K562 (cell line): ENCODE data around the gene PPP2R3B. TPM values are rescaled to one million over a fixed set of nuclear protein-coding genes. Genes with fewer than 3 reads are reported as not detected.

Experiments
- ATAC-seq: fragments of 200-7000 bp; cut with Tn5 transposase; 3 replicates; pipeline ENCODE4 v1.9.1; 2020; ENCODE audit warnings: moderate library complexity
- BruUV-seq: library from RNA; stranded (reverse); fragments of 400-500 nt; replicated peaks from 2 replicates; lab custom pipeline; 2021; lab: Mats Ljungman, UMichigan
- CTCF ChIA-PET: fragments of 300-600 bp; formaldehyde crosslinking; extraction: SDS; loops from one replicate; lab custom pipeline; 2021; ENCODE audit warnings: low intra/inter-chr PET ratio; lab: Yijun Ruan, JAX
- POLR2A ChIA-PET: fragments of 300-600, 350-650 bp; sonication (Branson Sonifier 250); formaldehyde crosslinking; extraction: SDS; loops from one replicate; lab custom pipeline; 2021; ENCODE audit warnings: antibody characterized with exemption, inconsistent platforms; lab: Yijun Ruan, JAX
- DNase-seq, 4 experiments: peaks; one replicate each; pipeline versions ENCODE4 v3.0.0 to v3.0.0-alpha.2; 2011 to 2018; ENCODE audit warnings: low spot score in 3 of 4, mixed read lengths in 3 of 4; ENCODE audit errors: extremely low read depth in 1 of 4
- FAIRE-seq: peaks from 2 replicates; lab custom pipeline; 2011; peaks lifted over from hg19 to GRCh38; lab: Jason Lieb, UNC
- H2AFZ ChIP-seq: 2 replicates; pipeline ENCODE4 v1.6.0; 2011; ENCODE audit warnings: low read depth, low read length, control low read depth, inconsistent platforms
- H3K27ac ChIP-seq: fragments of 200-600 bp; 3 replicates; pipeline ENCODE4 v1.8.0; 2011; ENCODE audit warnings: low read depth, mild to moderate bottlenecking, control low read depth, inconsistent platforms, low read length, moderate library complexity, mixed read lengths; ENCODE audit errors: extremely low read depth
- H3K27me3 ChIP-seq, 2 experiments: fragments of 300-600 bp in 1 of 2; 2 replicates in 1 of 2; 3 replicates in 1 of 2; pipeline versions ENCODE4 v1.6.0 to v1.8.0; 2011; ENCODE audit warnings: inconsistent platforms in 2 of 2, low read length in 2 of 2, mild to moderate bottlenecking in 1 of 2, mixed read lengths in 1 of 2, moderate library complexity in 1 of 2; ENCODE audit not compliant: control insufficient read depth in 2 of 2, insufficient read depth in 2 of 2
- H3K36me3 ChIP-seq: fragments of 300-600 bp; 3 replicates; pipeline ENCODE4 v1.8.0; 2011; ENCODE audit warnings: mild to moderate bottlenecking, low read length, inconsistent platforms; ENCODE audit not compliant: control insufficient read depth, insufficient read depth
- H3K4me1 ChIP-seq, 2 experiments: fragments of 200-600 bp in 1 of 2; replicated peaks in 1 of 2; 2 replicates in 1 of 2; 3 replicates in 1 of 2; pipeline versions ENCODE4 v1.5.1 to v1.8.0; 2011; ENCODE audit warnings: inconsistent platforms in 2 of 2, low read length in 2 of 2, mild to moderate bottlenecking in 1 of 2, mixed read lengths in 1 of 2, moderate library complexity in 1 of 2; ENCODE audit not compliant: control insufficient read depth in 2 of 2, insufficient read depth in 2 of 2
- H3K4me2 ChIP-seq: 2 replicates; pipeline ENCODE4 v1.6.1; 2011; ENCODE audit warnings: low read length, control low read depth, inconsistent platforms, mixed read lengths; ENCODE audit not compliant: insufficient read depth
- H3K4me3 ChIP-seq: fragments of 200-600 bp; sonication (generic), shearing (Covaris generic); 2 replicates; pipeline ENCODE4 v1.5.1; 2016; ENCODE audit warnings: control low read depth, inconsistent platforms
- H3K79me2 ChIP-seq: fragments of 200-600 bp; 3 replicates; pipeline ENCODE4 v1.8.0; 2011; ENCODE audit warnings: low read length, inconsistent platforms; ENCODE audit not compliant: control insufficient read depth, insufficient read depth
- H3K9ac ChIP-seq, 2 experiments: 2 replicates each; pipeline versions ENCODE4 v1.6.0 to v1.6.1; 2011; ENCODE audit warnings: low read depth in 2 of 2, low read length in 2 of 2, control low read depth in 1 of 2, inconsistent platforms in 1 of 2, mild to moderate bottlenecking in 1 of 2, mixed read lengths in 1 of 2; ENCODE audit not compliant: insufficient read depth in 1 of 2
- H3K9me1 ChIP-seq: one replicate; pipeline ENCODE4 v1.6.0; 2011; ENCODE audit warnings: inconsistent platforms, mild to moderate bottlenecking, low read length, moderate library complexity; ENCODE audit not compliant: control insufficient read depth, insufficient read depth
- H3K9me3 ChIP-seq: replicated peaks from 2 replicates; pipeline ENCODE4 v1.5.1; 2011; ENCODE audit warnings: low read depth, low read length, inconsistent platforms; ENCODE audit not compliant: control insufficient read depth, insufficient read depth
- H4K20me1 ChIP-seq: replicated peaks from 2 replicates; pipeline ENCODE4 v1.6.1; 2011; ENCODE audit warnings: low read length, inconsistent platforms, mixed read lengths; ENCODE audit not compliant: control insufficient read depth, insufficient read depth
- CBFA2T3 ChIP-seq: fragments of 450-650 bp; IDR thresholded peaks from 2 replicates; pipeline ENCODE4 v1.6.1; 2017
- CSDE1 ChIP-seq, 2 experiments: fragments of 450-650 bp; IDR thresholded peaks; 2 replicates each; pipeline ENCODE4 v1.6.1; 2016; ENCODE audit warnings: mild to moderate bottlenecking in 1 of 2
- ELF1 ChIP-seq: fragments of 200-800 bp; sonication (Bioruptor generic); IDR thresholded peaks from 2 replicates; pipeline ENCODE4 v1.6.1; 2016; ENCODE audit warnings: missing genetic modification characterization, missing compliant biosample characterization
- FOSL1 ChIP-seq: fragments of 200-800 bp; sonication (Bioruptor generic); conservative IDR thresholded peaks from 2 replicates; pipeline ENCODE4 v1.6.1; 2016; ENCODE audit warnings: missing genetic modification characterization, missing compliant biosample characterization
- RBM15 ChIP-seq: fragments of 200-400 bp; formaldehyde crosslinking; IDR thresholded peaks from 2 replicates; pipeline ENCODE4 v1.6.1; 2018; ENCODE audit warnings: mild to moderate bottlenecking, low read length, moderate library complexity; ENCODE audit not compliant: insufficient read depth
- ZBTB7A ChIP-seq: IDR thresholded peaks from 2 replicates; pipeline ENCODE4 v1.6.1; 2011; ENCODE audit warnings: low read depth, mild to moderate bottlenecking, low read length, moderate library complexity, borderline replicate concordance; ENCODE audit not compliant: control insufficient read depth
- WGBS: fragments of 100-300 bp; shearing (Covaris generic); methylation state at CpG from one replicate; pipeline ENCODE4 v1.1.6; 2016; ENCODE audit warnings: low coverage, mixed read lengths; ENCODE audit not compliant: insufficient coverage; ENCODE audit errors: missing lambda C conversion rate; 5-methylcytosine and 5-hydroxymethylcytosine counted together
- in situ Hi-C: fragments of 300-500 bp; cut with MboI; formaldehyde crosslinking; loops from 4 replicates; pipeline ENCODE4 v1.15.0; 2018; ENCODE audit warnings: inconsistent platforms, mixed read lengths
- intact Hi-C: fragments of 100-400 bp; cut with micrococcal nuclease; formaldehyde crosslinking; loops from 2 replicates; pipeline ENCODE4 v1.14.2; 2022
- polyA plus RNA-seq, 8 experiments: library from polyadenylated mRNA; depleted of rRNA in 4 of 8; stranded (reverse) in 5 of 8; unstranded in 3 of 8; fragments of >200 nt; fragmentation: Nextera tagmentation in 2 of 8; fragmentation: Illumina TruSeq in 1 of 8; extraction: Ambion mirVana in 2 of 8; extraction: Trizol in 1 of 8; gene quantifications; 2 replicates each; pipeline versions ENCODE4 v1.2.1 to v1.2.3, GENCODE V29; 2011 to 2014; ENCODE audit warnings: inconsistent platforms in 1 of 8, missing spikeins in 1 of 8
- total RNA-seq, 7 experiments: library from RNA; depleted of rRNA in 6 of 7; stranded (reverse); fragments of >200 nt in 6 of 7; fragmentation: Illumina TruSeq in 2 of 7; extraction: Trizol in 2 of 7; gene quantifications; 2 replicates each; pipeline versions ENCODE4 v1.2.1 to v1.2.3, GENCODE V29; 2011 to 2021; ENCODE audit warnings: low replicate concordance in 1 of 7
- TF ChIP-seq, protein P1 (sequence below): fragments of 250-450 bp; sonication (Bioruptor Pico); IDR thresholded peaks from 2 replicates; pipeline ENCODE4 v1.4.0; 2020; ENCODE audit warnings: mild to moderate bottlenecking, moderate library complexity
- TF ChIP-seq, protein P2 (sequence below), 2 experiments: fragments of 450-650 bp; IDR thresholded peaks; 2 replicates each; pipeline ENCODE4 v1.6.1; 2016; ENCODE audit warnings: mild to moderate bottlenecking in 2 of 2, borderline replicate concordance in 1 of 2, low read depth in 1 of 2, moderate library complexity in 1 of 2

PPP2R3B gene
- total and polyA plus RNA-seq, 9 of the 15 experiments (the other 6 are each of a cell fraction or from before 2014, with no cell fraction given), result 0.04 to 18.2 (median 8.2) TPM; not detected in 1

DNA sequence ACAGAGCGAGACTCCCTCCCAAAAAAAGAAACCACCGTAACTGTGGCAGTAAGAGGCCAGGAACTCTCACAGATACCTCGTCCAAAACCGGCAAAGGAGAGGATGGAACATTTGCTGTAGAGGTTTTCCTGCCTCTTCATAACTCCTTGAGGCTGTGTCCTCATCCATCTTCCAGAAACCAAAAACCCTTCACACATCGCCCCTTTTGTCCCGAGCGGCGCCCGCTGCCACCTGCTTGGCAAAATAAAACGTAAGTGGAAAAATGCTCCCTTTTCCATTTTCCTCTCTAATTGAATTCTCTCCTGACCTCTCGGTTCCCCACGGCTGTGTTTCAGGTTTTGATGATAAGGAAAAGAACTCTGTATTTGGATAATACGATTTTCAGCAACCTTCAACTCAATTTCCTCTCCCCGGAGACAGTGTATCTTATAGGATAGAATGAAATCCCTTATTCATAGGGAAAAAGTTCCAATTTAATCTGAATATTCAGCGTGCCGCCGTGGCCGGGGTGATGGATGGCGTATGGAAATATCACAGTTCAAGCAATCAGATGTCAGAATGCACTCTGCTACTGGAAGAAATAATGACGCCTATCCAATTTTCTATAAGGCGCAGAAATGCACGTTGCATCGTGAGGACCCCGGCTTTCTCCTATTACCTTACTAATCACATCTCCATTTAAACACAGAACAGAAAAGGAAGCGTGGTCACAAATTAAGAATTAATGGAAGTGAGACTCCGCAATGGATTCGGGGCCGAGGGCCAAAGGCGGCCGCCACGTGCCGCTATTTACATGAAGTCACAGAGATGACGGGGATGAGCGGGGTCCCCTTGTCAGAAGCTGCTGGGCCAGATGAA lies 5.2 kb upstream of the PPP2R3B start:
- CTCF ChIA-PET, result no interaction called here
- Histone ChIP-seq H4K20me1 (no peaks in the 10 kb centered on the region), H3K9me3 (no peaks in the 10 kb centered on the region), H3K9ac (no peak overlapping the region), H3K36me3 (no peaks in the 10 kb centered on the region), H3K4me2 (no peak overlapping the region), H3K27me3 (no peaks in the 10 kb centered on the region), H3K27ac (no peak overlapping the region), H3K4me1 (no peaks in the 10 kb centered on the region; a peak in 1 of 5 replicates), H3K4me3 (no peak overlapping the region), H3K79me2 (no peaks in the 10 kb centered on the region), H3K9me1 (no peaks in the 10 kb centered on the region), H2AFZ (no peak overlapping the region)
- ATAC-seq (no peak), FAIRE-seq (no peak), DNase-seq (no peak)
- WGBS, result 54% methylated on average over 18 of the region's 34 CpGs
- POLR2A ChIA-PET, result no interaction called here
- BruUV-seq, result no TSS peak
- in situ Hi-C loops (no loop called here), intact Hi-C loops (no loop called here)
- TF ChIP-seq ELF1 (tag) (no peak), ZBTB7A (no peak), CSDE1 (IDR thresholded peaks at IDR 0.05) (no peak), CBFA2T3 (no peak), FOSL1 (no peak), RBM15 (no peak)
- TF ChIP-seq, protein P1, sequence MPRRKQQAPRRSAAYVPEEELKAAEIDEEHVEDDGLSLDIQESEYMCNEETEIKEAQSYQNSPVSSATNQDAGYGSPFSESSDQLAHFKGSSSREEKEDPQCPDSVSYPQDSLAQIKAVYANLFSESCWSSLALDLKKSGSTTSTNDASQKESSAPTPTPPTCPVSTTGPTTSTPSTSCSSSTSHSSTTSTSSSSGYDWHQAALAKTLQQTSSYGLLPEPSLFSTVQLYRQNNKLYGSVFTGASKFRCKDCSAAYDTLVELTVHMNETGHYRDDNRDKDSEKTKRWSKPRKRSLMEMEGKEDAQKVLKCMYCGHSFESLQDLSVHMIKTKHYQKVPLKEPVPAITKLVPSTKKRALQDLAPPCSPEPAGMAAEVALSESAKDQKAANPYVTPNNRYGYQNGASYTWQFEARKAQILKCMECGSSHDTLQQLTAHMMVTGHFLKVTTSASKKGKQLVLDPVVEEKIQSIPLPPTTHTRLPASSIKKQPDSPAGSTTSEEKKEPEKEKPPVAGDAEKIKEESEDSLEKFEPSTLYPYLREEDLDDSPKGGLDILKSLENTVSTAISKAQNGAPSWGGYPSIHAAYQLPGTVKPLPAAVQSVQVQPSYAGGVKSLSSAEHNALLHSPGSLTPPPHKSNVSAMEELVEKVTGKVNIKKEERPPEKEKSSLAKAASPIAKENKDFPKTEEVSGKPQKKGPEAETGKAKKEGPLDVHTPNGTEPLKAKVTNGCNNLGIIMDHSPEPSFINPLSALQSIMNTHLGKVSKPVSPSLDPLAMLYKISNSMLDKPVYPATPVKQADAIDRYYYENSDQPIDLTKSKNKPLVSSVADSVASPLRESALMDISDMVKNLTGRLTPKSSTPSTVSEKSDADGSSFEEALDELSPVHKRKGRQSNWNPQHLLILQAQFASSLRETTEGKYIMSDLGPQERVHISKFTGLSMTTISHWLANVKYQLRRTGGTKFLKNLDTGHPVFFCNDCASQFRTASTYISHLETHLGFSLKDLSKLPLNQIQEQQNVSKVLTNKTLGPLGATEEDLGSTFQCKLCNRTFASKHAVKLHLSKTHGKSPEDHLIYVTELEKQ, result no peak
- TF ChIP-seq, protein P2, sequence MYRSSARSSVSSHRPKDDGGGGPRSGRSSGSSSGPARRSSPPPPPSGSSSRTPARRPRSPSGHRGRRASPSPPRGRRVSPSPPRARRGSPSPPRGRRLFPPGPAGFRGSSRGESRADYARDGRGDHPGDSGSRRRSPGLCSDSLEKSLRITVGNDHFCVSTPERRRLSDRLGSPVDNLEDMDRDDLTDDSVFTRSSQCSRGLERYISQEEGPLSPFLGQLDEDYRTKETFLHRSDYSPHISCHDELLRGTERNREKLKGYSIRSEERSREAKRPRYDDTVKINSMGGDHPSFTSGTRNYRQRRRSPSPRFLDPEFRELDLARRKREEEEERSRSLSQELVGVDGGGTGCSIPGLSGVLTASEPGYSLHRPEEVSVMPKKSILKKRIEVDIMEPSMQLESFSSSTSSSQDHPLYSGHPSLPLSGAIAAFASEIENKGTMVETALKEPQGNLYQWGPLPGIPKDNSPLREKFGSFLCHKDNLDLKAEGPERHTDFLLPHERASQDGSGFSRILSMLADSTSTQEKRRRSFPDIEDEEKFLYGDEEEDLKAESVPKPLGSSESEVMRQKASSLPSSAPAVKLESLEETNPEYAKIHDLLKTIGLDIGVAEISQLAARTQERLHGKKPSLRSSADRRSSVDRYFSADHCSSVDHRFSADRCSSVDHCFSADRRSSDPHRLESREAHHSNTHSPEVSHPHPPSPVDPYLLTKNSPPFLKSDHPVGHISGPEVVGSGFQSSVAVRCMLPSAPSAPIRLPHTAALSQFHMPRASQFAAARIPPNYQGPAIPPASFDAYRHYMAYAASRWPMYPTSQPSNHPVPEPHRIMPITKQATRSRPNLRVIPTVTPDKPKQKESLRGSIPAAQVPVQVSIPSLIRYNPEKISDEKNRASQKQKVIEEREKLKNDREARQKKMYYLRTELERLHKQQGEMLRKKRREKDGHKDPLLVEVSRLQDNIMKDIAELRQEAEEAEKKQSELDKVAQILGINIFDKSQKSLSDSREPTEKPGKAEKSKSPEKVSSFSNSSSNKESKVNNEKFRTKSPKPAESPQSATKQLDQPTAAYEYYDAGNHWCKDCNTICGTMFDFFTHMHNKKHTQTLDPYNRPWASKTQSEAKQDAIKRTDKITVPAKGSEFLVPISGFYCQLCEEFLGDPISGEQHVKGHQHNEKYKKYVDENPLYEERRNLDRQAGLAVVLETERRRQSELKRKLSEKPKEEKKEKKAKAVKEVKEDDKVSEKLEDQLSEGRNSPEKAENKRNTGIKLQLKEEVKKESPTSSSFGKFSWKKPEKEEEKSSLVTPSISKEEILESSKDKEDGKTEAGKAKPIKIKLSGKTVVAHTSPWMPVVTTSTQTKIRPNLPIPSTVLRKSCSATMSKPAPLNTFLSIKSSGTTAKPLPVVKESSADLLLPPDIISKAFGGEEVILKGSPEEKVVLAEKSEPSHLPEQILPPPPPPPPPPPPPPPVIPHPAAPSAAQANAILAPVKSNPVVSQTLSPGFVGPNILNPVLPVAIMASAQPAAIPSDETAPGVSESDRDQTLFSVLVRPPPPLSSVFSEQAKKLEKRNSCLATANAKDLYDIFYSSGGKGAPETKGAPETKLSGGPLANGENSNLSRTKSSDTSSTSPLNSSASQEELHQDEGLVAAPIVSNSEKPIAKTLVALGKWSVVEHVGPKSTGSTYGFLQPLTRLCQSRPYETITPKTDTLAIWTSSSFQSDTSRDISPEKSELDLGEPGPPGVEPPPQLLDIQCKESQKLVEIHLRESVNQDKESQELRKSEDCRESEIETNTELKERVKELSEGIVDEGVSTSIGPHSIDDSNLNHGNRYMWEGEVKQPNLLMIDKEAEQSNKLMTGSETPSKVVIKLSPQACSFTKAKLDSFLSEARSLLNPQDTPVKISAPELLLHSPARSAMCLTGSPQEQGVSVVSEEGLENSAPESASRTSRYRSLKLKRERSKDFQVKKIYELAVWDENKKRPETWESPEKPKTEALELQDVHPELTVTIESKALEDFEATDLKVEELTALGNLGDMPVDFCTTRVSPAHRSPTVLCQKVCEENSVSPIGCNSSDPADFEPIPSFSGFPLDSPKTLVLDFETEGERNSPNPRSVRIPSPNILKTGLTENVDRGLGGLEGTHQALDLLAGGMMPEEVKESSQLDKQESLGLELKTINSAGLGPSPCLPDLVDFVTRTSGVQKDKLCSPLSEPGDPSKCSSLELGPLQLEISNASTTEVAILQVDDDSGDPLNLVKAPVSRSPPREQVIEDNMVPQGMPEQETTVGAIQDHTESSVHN (IDR thresholded peaks at IDR 0.05; ENCODE audit: borderline replicate concordance in 1 of 2, low read depth in 1 of 2), result no peak
